ENCODE results near the gene WASF2. TPM values are rescaled to one million over a fixed set of nuclear protein-coding genes. Genes with fewer than 3 reads are reported as not detected.
A peak's percentile ranks its signal among the peaks of the same experiment; 100 is the strongest.

WASF2 gene
- total and polyA plus RNA-seq, 2 of the 13 experiments (the other 11 are each of a cell fraction or from before 2014, with no cell fraction given): 10.4 to 27.7 TPM

DNA sequence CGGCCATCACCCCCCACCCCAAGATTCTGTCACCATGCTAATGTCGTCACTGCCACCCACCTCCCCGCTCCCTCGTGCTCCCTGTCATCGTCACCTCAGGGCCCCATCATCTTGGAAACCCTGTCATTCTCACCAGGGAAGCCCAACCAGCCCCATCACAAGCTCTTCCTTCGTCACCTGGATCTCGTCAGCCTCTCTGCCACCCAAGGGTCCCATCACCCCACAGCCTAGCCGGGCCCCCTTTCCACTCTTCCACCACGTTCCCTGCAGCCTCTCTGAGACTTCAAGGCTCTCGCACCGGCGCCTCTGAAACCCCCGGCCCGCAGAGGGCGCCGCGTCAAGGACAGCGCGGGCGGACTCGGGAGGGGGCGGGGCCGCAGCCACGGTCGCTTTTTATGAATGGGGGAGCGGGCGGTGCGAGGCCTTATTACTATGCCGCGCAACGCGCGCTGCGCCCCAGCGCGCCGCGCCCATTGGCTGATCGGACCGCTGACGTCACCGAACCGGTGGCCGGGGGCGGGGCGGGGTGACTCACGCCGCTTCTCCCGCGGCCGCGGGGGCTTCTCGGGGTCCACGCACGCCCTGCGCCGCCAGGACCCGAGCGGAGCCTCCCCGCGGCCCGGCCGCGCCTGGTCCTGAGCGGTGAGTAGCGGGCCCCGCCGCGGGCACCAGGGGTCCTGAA lies 97.7 kb downstream of the WASF2 start, which contains the start of gene GPR3 (continued):
- no peak for TF ChIP-seq ARID2 (CRISPR knock-in tag; IDR thresholded peaks at IDR 0.05; ENCODE audit: borderline replicate concordance)
- no peak for TF ChIP-seq BRCA1 (CRISPR knock-in tag; IDR thresholded peaks at IDR 0.05)
- TF ChIP-seq ZNF713 (CRISPR knock-in tag; IDR thresholded peaks at IDR 0.05): no peak
- no peak for TF ChIP-seq MXD4 (CRISPR knock-in tag; IDR thresholded peaks at IDR 0.05)
- TF ChIP-seq NCOR1 (IDR thresholded peaks at IDR 0.05; ENCODE audit: borderline replicate concordance, low read length): no peak
- TF ChIP-seq, protein P1, sequence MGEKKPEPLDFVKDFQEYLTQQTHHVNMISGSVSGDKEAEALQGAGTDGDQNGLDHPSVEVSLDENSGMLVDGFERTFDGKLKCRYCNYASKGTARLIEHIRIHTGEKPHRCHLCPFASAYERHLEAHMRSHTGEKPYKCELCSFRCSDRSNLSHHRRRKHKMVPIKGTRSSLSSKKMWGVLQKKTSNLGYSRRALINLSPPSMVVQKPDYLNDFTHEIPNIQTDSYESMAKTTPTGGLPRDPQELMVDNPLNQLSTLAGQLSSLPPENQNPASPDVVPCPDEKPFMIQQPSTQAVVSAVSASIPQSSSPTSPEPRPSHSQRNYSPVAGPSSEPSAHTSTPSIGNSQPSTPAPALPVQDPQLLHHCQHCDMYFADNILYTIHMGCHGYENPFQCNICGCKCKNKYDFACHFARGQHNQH (CRISPR knock-in tag; IDR thresholded peaks at IDR 0.05): no peak
- TF ChIP-seq NFE2L1 (CRISPR knock-in tag; IDR thresholded peaks at IDR 0.05; ENCODE audit: borderline replicate concordance): no peak
- TF ChIP-seq KLF11 (CRISPR knock-in tag; IDR thresholded peaks at IDR 0.05): no peak
- TF ChIP-seq ZNF510 (CRISPR knock-in tag; IDR thresholded peaks at IDR 0.05; ENCODE audit: low read depth): no peak
- no peak for TF ChIP-seq ZBTB21 (CRISPR knock-in tag; IDR thresholded peaks at IDR 0.05)
- no peak for TF ChIP-seq CEBPG (CRISPR knock-in tag; IDR thresholded peaks at IDR 0.05)
- TF ChIP-seq, protein P2, sequence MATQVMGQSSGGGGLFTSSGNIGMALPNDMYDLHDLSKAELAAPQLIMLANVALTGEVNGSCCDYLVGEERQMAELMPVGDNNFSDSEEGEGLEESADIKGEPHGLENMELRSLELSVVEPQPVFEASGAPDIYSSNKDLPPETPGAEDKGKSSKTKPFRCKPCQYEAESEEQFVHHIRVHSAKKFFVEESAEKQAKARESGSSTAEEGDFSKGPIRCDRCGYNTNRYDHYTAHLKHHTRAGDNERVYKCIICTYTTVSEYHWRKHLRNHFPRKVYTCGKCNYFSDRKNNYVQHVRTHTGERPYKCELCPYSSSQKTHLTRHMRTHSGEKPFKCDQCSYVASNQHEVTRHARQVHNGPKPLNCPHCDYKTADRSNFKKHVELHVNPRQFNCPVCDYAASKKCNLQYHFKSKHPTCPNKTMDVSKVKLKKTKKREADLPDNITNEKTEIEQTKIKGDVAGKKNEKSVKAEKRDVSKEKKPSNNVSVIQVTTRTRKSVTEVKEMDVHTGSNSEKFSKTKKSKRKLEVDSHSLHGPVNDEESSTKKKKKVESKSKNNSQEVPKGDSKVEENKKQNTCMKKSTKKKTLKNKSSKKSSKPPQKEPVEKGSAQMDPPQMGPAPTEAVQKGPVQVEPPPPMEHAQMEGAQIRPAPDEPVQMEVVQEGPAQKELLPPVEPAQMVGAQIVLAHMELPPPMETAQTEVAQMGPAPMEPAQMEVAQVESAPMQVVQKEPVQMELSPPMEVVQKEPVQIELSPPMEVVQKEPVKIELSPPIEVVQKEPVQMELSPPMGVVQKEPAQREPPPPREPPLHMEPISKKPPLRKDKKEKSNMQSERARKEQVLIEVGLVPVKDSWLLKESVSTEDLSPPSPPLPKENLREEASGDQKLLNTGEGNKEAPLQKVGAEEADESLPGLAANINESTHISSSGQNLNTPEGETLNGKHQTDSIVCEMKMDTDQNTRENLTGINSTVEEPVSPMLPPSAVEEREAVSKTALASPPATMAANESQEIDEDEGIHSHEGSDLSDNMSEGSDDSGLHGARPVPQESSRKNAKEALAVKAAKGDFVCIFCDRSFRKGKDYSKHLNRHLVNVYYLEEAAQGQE (IDR thresholded peaks at IDR 0.05; ENCODE audit: borderline replicate concordance in 1 of 2, low read depth in 1 of 2, low read length in 2 of 2): no peak
- TF ChIP-seq, protein P3, sequence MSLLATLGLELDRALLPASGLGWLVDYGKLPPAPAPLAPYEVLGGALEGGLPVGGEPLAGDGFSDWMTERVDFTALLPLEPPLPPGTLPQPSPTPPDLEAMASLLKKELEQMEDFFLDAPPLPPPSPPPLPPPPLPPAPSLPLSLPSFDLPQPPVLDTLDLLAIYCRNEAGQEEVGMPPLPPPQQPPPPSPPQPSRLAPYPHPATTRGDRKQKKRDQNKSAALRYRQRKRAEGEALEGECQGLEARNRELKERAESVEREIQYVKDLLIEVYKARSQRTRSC (CRISPR knock-in tag; IDR thresholded peaks at IDR 0.05; ENCODE audit: low read depth): no peak
- no peak for TF ChIP-seq TMF1 (CRISPR knock-in tag; IDR thresholded peaks at IDR 0.05; ENCODE audit: low read depth)
- TF ChIP-seq, protein P4, sequence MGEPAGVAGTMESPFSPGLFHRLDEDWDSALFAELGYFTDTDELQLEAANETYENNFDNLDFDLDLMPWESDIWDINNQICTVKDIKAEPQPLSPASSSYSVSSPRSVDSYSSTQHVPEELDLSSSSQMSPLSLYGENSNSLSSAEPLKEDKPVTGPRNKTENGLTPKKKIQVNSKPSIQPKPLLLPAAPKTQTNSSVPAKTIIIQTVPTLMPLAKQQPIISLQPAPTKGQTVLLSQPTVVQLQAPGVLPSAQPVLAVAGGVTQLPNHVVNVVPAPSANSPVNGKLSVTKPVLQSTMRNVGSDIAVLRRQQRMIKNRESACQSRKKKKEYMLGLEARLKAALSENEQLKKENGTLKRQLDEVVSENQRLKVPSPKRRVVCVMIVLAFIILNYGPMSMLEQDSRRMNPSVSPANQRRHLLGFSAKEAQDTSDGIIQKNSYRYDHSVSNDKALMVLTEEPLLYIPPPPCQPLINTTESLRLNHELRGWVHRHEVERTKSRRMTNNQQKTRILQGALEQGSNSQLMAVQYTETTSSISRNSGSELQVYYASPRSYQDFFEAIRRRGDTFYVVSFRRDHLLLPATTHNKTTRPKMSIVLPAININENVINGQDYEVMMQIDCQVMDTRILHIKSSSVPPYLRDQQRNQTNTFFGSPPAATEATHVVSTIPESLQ (CRISPR knock-in tag; conservative IDR thresholded peaks at IDR 0.05): no peak
- TF ChIP-seq, protein P5, sequence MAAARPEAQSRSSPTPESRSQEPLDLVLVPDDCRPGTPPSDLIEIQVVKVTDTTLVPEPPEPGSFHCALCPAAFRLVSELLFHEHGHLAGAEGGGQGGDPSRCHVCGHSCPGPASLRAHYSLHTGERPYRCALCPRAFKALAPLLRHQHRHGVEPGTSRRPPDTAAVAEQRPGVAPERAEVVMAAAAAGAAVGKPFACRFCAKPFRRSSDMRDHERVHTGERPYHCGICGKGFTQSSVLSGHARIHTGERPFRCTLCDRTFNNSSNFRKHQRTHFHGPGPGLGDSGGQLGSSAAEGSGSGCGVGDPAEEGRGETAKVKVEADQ (CRISPR knock-in tag; IDR thresholded peaks at IDR 0.05; ENCODE audit: borderline replicate concordance): no peak
- TF ChIP-seq ZBTB7B (CRISPR knock-in tag; IDR thresholded peaks at IDR 0.05): peak; percentile 35; the same call in 1 of the 2 replicates
- TF ChIP-seq REL (CRISPR knock-in tag; conservative IDR thresholded peaks at IDR 0.05): no peak
